Stimulated activated CD4-positive, alpha-beta T cell treated with anti-CD3 and anti-CD28 coated beads, Interleukin-1b, Interleukin-23, amount 100 ng/mL, for 1 hour (primary cell): ENCODE data around the gene BANF2.
"Not testable (repeated sequence)": the region's sequence is repeated elsewhere in the genome, so short reads cannot be mapped to it uniquely, and the experiment has no call there.

ENCODE experiments used
- DNase-seq, 2 donors: peaks; one replicate each; pipeline ENCODE4 v3.0.0-alpha.2; 2020; ENCODE audit warnings: low read depth in 2 of 2

BANF2 gene

DNA sequence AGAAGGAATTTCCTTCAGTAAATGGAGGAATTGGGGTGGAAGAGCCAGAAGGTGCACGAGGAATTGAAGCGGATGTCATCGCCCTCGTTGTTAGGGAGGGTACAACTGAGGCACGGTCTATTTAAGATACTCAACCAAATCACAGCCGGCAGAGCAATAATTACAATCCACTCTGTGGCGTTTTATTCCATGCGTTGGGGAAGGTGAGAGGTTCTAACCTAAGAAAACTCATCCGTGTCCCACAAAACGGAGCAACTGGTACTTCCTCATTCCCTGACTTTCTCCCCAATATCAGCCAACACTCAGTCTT is 16.9 kb upstream of the BANF2 start:
- DNase-seq: no peak

DNA sequence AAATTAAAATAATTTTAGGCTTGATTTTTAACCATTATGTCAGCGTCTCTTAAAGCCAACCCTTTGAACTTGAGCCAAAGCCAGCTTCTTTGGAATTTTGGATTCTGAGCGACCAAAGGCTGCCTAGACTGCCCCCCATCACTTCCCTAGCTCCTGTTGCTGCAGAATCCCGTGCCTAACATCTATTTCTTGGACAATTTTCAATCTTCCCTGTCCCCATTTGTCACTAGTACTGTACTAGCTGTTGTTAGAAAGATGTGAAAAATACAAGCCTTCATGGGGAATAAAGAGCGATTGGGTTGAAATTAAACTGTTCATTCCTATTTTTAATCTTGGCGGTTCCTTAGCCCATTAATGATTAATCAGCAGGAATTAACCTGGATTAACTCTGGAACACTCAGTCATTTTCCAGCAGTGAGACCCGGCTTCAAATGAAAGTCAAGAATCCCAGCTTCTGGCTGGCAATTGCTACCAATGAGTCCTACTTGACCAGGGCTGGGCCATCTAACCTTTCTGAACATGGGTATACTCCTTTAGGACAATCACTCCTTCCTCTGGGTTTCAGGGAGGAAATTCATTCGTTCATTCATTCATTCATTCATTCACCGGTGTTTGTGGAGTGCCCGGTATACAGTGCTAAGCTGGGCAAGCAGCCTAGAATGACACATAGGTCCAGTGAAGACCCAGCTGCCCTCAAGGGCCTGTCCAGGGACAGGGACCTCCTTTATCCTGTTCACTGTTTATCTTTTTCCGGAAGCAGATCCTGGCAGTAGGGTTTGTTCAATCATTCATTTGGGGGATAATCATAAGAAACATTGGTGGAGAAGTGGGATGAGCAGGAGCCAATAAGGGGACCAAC is 16.3 kb upstream of the BANF2 start:
- no peak for DNase-seq

GRCh38 chr20:17684077-17684888 is 15.5 kb upstream of the BANF2 start:
- no peak for DNase-seq

DNA sequence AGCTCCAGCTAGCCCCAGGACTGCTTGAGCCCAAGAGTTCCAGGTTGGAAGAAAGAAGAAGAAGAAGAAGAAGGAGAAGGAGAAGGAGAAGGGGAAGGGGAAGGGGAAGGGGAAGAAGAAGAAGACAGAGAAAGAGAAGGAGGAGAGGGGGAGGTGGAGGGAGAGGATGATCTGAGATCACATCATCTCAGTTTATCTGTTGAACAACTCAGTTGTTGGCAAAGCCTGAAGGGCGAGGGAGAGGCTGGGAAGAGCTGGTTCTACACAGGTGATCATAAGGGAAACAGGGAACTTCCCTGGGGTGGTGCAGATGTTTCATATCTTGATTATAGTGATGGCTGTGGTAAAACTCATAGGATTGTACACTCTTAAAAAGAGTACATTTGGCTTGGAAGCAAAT is 14.6 kb upstream of the BANF2 start:
- no peak for DNase-seq

- DNase-seq: no peak
Measured at GRCh38 chr20:17687800-17688199, 12.0 kb upstream of the BANF2 start.

DNA sequence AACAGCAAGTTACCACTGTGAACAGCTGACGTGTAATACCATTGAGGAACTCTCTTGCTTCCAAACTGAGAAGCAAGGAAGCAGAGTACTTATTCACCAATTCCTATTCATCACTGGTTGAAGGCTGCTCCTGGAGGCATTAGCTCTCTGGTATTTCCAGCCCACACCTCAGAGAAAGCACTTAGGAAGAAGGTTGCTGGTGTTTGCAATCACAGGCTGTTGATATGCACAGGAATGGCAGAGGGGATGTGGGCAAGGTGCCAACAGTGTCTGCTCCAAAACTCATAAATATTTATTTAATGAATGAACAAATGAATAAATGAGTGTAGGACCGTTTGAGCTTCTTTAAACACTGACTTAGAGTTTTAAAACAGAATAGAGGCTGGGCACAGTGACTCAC is 10.8 kb upstream of the BANF2 start:
- no peak for DNase-seq

GRCh38 chr20:17690144-17690543 is 9.6 kb upstream of the BANF2 start:
- DNase-seq: no peak

GRCh38 chr20:17691758-17692157 is 8.0 kb upstream of the BANF2 start:
- no peak for DNase-seq

- no peak for DNase-seq
Measured at GRCh38 chr20:17693444-17694001, 6.2 kb upstream of the BANF2 start.

- no peak for DNase-seq
Measured at GRCh38 chr20:17694767-17695166, 5.0 kb upstream of the BANF2 start.

- no peak for DNase-seq
Measured at GRCh38 chr20:17696287-17696686, 3.5 kb upstream of the BANF2 start.

DNA sequence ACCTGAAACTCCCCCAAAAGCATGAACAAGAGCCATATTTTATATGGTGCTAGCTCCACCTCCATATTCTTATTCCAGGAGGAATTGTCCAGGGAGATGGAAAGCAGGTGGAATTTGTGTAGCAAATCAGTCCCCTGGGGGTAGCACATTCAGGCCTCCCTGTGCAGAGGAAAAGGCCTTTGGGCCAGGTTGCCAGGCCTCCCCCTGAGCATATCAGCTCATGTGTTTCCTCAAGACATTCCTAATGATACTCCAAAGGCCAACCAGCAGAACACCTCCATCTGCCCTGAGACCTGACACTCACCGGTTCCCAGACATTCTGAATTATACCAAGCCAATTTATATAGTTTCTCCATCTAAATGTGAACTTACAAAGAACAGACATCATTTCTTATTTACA is 2.6 kb upstream of the BANF2 start:
- no peak for DNase-seq

DNA sequence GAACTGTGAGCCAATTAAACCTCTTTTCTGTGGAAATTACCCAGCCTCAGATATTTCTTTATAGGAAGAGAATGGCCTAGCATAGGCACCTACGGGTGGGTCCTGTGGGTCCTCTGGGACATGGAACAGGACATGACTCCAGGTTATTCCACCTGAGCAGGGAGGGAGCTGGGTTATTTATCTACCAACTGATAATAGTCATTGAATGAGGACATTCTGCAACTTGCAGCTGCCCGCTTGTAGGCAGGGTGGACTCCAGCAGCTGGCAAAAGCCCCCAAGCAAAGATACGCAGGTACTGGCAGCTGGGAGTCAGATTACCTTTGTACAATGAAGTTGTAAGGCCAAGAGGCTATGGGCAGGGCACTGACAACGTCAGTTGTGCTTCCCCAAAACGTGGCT is 1.4 kb upstream of the BANF2 start:
- no peak for DNase-seq

DNA sequence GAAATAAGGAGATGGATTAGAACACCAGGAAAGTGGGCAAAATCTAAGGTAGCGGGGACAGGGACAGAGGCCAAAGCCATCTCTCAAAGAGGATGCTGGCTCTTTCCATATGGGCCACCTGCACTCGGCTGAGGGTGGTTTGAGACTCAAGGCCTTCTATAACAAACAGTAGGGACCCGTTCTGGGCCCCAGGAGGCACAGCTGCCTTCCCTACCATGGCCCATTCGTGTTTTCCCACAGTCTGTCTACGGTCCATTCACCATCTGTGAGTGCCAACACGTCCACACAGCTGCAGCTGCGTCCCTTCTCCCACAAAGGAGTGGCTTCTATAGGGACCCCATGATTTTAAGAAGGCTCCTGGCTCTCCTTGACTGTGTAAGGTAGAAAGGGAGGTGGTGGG is 871 bp downstream of the BANF2 start:
- no peak for DNase-seq

GRCh38 chr20:17701826-17702225 is 2.1 kb downstream of the BANF2 start:
- no peak for DNase-seq

- no peak for DNase-seq
Measured at GRCh38 chr20:17704589-17705317, 5.0 kb downstream of the BANF2 start.

DNA sequence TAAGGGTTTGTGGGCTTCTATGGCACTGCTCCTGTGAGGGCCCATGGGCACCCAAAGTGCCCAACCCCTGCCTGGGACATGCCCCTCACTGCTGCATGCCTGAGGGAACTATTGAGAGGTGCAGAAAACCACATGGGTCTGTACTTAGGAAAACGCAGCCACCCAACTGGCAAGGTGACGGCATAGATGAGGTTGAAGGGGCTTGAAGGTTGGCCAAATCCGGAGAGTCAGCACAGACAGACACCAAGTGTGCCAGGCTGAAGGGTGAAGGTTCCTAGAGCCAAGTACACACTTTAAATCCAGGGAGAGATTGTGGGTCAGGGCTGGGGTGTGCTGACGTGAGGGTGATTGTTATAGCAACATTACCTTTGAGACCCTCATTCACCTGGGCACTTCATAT is 6.2 kb downstream of the BANF2 start:
- no peak for DNase-seq

DNA sequence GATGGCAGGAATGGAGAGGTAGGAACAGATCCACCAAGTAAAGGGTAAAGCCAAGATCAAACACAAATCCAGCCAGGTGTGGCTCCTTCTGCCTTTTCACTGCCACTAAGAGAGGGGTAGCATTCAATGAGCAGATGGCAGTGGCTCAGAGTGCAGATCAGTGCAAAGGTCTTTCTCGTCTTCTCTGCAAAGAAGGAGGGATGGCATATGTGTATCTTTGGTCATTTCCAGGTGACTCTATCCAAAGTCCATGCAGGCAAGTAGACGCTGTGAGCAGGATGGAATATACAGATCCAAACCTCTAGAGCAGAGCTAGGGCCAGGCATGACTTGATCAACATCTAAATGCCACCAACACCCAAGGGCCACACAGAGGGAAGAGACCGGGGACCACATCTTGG is 6.9 kb downstream of the BANF2 start:
- DNase-seq: no peak

DNA sequence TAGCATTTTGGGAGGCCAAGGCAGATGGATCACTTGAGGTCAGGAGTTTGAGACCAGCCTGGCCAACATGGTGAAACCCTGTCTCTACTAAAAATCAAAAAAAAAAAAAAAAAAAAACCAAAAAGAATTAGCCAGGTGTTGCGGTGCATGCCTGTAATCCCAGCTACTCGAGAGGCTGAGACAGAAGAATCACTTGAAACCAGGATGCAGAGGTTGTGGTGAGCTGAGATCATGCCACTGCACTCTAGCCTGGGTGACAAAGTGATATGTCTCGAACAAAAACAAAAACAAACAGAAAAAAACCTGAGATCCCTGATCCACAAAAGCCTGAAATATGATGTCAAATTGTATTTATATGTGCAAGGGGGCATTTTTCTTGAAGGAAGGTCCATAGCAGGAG is 8.2 kb downstream of the BANF2 start:
- not testable (repeated sequence) for DNase-seq

- no peak for DNase-seq
Measured at GRCh38 chr20:17708675-17709360, 9.1 kb downstream of the BANF2 start.

- DNase-seq: no peak
Measured at GRCh38 chr20:17709361-17710293, 9.9 kb downstream of the BANF2 start.
